Nephron (organoid): Measurements from ENCODE around the gene RPL5.

Experiments used
- H3K27ac Mint-ChIP-seq, 3 experiments: 2 replicates each; pipeline ENCODE4 v1.8.0; 2020; ENCODE audit warnings: mixed read lengths in 3 of 3, mild to moderate bottlenecking in 2 of 3, moderate library complexity in 1 of 3
- H3K27me3 Mint-ChIP-seq: 2 replicates; pipeline ENCODE4 v1.8.0; 2021; ENCODE audit warnings: low read depth, mild to moderate bottlenecking, moderate library complexity, mixed read lengths
- H3K36me3 Mint-ChIP-seq: 2 replicates; pipeline ENCODE4 v1.8.0; 2020; ENCODE audit warnings: low read depth, mixed read lengths
- H3K4me1 Mint-ChIP-seq: 2 replicates; pipeline ENCODE4 v1.8.0; 2020; ENCODE audit warnings: mixed read lengths
- H3K4me3 Mint-ChIP-seq, 3 experiments: 2 replicates each; pipeline ENCODE4 v1.8.0; 2020; ENCODE audit warnings: mild to moderate bottlenecking in 3 of 3, mixed read lengths in 3 of 3, moderate library complexity in 2 of 3
- H3K9me3 Mint-ChIP-seq: 2 replicates; pipeline ENCODE4 v1.8.0; 2020; ENCODE audit warnings: mixed read lengths
- TF ChIP-seq, protein P1 (sequence below), 3 experiments: fragments of 200-600 bp; sonication (generic); IDR thresholded peaks; one replicate each; pipeline ENCODE4 v1.5.0; 2021; ENCODE audit warnings: antibody characterized with exemption in 3 of 3; ENCODE audit not compliant: unreplicated experiment in 3 of 3

Gene RPL5

DNA sequence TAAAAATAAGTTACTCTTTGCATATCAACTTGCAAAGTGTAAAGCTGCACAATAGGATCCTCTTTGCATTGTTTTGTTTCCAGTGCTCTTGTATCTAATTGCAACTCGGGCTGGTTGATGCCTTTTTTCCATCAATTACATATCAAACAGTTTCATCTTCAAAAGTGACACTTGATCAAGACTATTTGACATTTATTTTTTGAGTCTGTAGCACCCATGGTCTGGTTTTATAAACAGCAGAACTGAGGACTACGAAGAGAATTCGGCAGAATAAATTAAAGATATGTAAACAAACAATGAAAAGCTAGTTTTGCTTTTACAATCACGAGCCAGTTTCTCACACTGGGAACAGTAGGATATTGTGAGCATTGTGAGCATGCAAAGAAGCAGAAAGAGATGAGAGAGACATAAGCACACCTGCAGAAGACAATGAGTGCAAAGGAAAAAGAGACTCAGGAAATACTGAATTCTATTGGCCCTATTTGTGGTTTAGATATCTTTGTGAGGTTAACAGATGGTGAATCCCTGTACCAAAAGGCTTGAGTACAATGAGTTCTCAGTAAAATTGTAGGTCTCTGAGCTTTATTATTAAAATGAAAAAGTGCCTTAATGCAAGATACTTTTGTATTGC is 45.4 kb downstream of the RPL5 start:
- TF ChIP-seq, protein P1, sequence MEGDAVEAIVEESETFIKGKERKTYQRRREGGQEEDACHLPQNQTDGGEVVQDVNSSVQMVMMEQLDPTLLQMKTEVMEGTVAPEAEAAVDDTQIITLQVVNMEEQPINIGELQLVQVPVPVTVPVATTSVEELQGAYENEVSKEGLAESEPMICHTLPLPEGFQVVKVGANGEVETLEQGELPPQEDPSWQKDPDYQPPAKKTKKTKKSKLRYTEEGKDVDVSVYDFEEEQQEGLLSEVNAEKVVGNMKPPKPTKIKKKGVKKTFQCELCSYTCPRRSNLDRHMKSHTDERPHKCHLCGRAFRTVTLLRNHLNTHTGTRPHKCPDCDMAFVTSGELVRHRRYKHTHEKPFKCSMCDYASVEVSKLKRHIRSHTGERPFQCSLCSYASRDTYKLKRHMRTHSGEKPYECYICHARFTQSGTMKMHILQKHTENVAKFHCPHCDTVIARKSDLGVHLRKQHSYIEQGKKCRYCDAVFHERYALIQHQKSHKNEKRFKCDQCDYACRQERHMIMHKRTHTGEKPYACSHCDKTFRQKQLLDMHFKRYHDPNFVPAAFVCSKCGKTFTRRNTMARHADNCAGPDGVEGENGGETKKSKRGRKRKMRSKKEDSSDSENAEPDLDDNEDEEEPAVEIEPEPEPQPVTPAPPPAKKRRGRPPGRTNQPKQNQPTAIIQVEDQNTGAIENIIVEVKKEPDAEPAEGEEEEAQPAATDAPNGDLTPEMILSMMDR (IDR thresholded peaks at IDR 0.05; ENCODE audit: unreplicated experiment in 3 of 3) = no peak

DNA sequence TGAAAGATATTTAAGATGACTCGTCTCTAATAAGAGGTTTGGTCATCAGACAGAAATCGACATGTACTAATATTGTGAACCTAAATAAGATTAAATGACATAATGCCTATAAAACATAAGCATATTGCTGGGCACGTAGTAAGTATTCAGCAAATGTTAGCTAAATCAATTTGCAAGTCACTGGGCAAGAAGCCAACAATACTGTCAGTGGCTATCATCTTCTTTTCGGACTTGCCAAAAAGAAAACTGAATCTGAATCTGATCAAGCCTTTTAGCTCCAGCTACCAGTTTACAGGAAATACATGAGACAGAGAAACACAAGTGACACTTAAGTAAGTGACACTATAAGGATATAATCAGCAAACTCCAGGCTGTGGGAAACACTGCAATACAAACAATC is 46.0 kb downstream of the RPL5 start:
- Mint-ChIP-seq H3K4me3 (no peak overlapping the region), H3K4me1 (no peaks in the 10 kb centered on the region)

More for the DNA sequence above, 45.4 kb downstream of the RPL5 start:
- Mint-ChIP-seq H3K4me3 (no peak overlapping the region), H3K9me3 (peaks cover 3% of the 10 kb centered on the region), H3K27ac (no peak overlapping the region), H3K4me1 (no peaks in the 10 kb centered on the region), H3K27me3 (no peaks in the 10 kb centered on the region), H3K36me3 (peaks cover 8% of the 10 kb centered on the region)

DNA sequence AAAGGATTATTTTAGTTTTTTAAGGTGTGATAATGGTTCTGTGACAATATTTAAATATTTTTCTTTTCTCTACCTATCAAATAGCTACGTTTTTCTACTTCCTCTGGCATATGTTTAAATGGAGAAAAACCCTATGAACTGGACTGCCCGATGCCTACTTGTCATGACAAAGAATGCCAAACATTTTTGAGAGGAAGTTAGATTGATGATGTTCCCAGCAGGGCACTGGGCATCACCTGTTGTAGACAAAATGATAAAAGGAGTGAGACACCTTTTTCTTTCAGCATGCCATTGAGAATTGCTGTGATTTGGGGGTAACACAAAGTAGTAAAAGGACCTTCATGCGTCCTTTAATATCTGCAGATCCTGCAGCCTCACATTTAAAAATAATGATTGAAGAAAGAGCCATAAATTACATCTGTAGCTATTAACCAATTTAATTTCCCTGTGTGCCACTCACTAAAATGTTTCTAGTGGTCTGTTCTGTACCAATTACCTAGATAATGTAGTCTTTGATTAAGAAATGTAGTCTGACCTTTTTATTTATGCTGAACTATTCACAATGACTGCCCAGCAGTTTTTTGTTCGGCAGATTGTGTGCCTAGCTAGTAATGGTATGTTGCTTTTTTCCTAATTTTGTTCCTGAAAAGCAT is 47.6 kb downstream of the RPL5 start:
- H3K4me1 Mint-ChIP-seq = no peaks in the 10 kb centered on the region
- H3K36me3 Mint-ChIP-seq = peaks cover 4% of the 10 kb centered on the region
- TF ChIP-seq, protein P1 (IDR thresholded peaks at IDR 0.05; ENCODE audit: unreplicated experiment in 3 of 3) = no peak
- no peak overlapping the region for H3K4me3 Mint-ChIP-seq
- H3K27ac Mint-ChIP-seq = no peak overlapping the region
- H3K9me3 Mint-ChIP-seq = no peaks in the 10 kb centered on the region
- no peaks in the 10 kb centered on the region for H3K27me3 Mint-ChIP-seq

More for the DNA sequence above, 46.0 kb downstream of the RPL5 start:
- H3K27ac Mint-ChIP-seq = no peak overlapping the region
- TF ChIP-seq, protein P1 (IDR thresholded peaks at IDR 0.05; ENCODE audit: unreplicated experiment in 3 of 3) = no peak
- H3K27me3 Mint-ChIP-seq = no peaks in the 10 kb centered on the region
- no peaks in the 10 kb centered on the region for H3K9me3 Mint-ChIP-seq
- H3K36me3 Mint-ChIP-seq = peaks cover 4% of the 10 kb centered on the region

DNA sequence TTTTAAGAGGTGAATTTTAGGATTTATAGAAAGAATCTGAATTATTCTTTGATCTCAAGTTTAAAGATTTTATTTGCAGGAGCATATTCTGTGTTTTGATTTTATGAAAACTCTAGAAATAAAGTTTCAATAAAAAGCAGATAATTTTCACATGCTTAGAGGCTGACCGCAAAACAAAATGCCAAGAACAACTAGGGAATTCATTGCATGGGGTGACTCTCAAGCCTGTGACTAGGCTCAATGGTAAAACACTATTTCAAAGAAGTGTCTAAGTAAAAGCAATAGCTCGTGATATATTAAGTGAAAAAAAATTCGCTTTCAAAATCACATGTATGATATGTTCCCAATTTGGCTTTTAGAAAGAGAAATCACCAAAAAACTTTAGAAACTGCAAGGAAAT is 49.6 kb downstream of the RPL5 start:
- Mint-ChIP-seq H3K27ac (no peak overlapping the region), H3K4me1 (no peaks in the 10 kb centered on the region), H3K36me3 (no peaks in the 10 kb centered on the region), H3K9me3 (no peaks in the 10 kb centered on the region), H3K27me3 (no peaks in the 10 kb centered on the region), H3K4me3 (no peak overlapping the region)
- TF ChIP-seq, protein P1 (IDR thresholded peaks at IDR 0.05; ENCODE audit: unreplicated experiment in 3 of 3) = no peak

- Mint-ChIP-seq H3K27ac (no peak overlapping the region), H3K36me3 (no peaks in the 10 kb centered on the region), H3K4me1 (no peaks in the 10 kb centered on the region), H3K27me3 (no peaks in the 10 kb centered on the region), H3K4me3 (no peak overlapping the region), H3K9me3 (no peaks in the 10 kb centered on the region)
- TF ChIP-seq, protein P1 (IDR thresholded peaks at IDR 0.05; ENCODE audit: unreplicated experiment in 3 of 3) = no peak
Measured at GRCh38 chr1:92882819-92883218, 51.0 kb downstream of the RPL5 start.

- H3K27ac Mint-ChIP-seq = no peak overlapping the region
- H3K4me1 Mint-ChIP-seq = no peaks in the 10 kb centered on the region
- no peaks in the 10 kb centered on the region for H3K9me3 Mint-ChIP-seq
- no peaks in the 10 kb centered on the region for H3K36me3 Mint-ChIP-seq
- no peaks in the 10 kb centered on the region for H3K27me3 Mint-ChIP-seq
- no peak overlapping the region for H3K4me3 Mint-ChIP-seq
- TF ChIP-seq, protein P1 (IDR thresholded peaks at IDR 0.05; ENCODE audit: unreplicated experiment in 3 of 3) = no peak
Measured at GRCh38 chr1:92883297-92883696, 51.5 kb downstream of the RPL5 start.
